ENCODE measurements around the gene MPPED1.

Gene MPPED1

GRCh38 chr22:43411869-43412807 lies at the start of gene MPPED1:
MPPED1 (plus strand) TSS chr22:43412014; CDS start chr22:43424986, 12,972 bp downstream.
- no peaks in the 10 kb centered on the region for H3K36me3 Mint-ChIP-seq (ENCODE audit: low read depth)
- H3K4me3 Mint-ChIP-seq = no peak within 1 kb of the TSS
- H3K4me1 Mint-ChIP-seq (ENCODE audit: low read depth) = no peaks in the 10 kb centered on the region
- H3K27ac Mint-ChIP-seq = no peak within 1 kb of the TSS
- H3K9me3 Mint-ChIP-seq = no peaks in the 10 kb centered on the region
- peaks cover 66% of the 10 kb centered on the region for H3K27me3 Mint-ChIP-seq (ENCODE audit: low read depth)

GRCh38 chr22:43363315-43364168 lies 48.3 kb upstream of the MPPED1 start:
- Mint-ChIP-seq H3K36me3 (ENCODE audit: low read depth) (no peaks in the 10 kb centered on the region), H3K4me3 (no peak overlapping the region), H3K9me3 (no peaks in the 10 kb centered on the region), H3K27me3 (ENCODE audit: low read depth) (peaks cover 19% of the 10 kb centered on the region), H3K27ac (no peak overlapping the region), H3K4me1 (ENCODE audit: low read depth) (no peaks in the 10 kb centered on the region)

GRCh38 chr22:43364169-43364435 lies 47.7 kb upstream of the MPPED1 start:
- no peaks in the 10 kb centered on the region for H3K4me1 Mint-ChIP-seq (ENCODE audit: low read depth)
- no peaks in the 10 kb centered on the region for H3K9me3 Mint-ChIP-seq
- peaks cover 22% of the 10 kb centered on the region for H3K27me3 Mint-ChIP-seq (ENCODE audit: low read depth)
- no peaks in the 10 kb centered on the region for H3K36me3 Mint-ChIP-seq (ENCODE audit: low read depth)
- H3K27ac Mint-ChIP-seq = no peak overlapping the region
- no peak overlapping the region for H3K4me3 Mint-ChIP-seq

DNA sequence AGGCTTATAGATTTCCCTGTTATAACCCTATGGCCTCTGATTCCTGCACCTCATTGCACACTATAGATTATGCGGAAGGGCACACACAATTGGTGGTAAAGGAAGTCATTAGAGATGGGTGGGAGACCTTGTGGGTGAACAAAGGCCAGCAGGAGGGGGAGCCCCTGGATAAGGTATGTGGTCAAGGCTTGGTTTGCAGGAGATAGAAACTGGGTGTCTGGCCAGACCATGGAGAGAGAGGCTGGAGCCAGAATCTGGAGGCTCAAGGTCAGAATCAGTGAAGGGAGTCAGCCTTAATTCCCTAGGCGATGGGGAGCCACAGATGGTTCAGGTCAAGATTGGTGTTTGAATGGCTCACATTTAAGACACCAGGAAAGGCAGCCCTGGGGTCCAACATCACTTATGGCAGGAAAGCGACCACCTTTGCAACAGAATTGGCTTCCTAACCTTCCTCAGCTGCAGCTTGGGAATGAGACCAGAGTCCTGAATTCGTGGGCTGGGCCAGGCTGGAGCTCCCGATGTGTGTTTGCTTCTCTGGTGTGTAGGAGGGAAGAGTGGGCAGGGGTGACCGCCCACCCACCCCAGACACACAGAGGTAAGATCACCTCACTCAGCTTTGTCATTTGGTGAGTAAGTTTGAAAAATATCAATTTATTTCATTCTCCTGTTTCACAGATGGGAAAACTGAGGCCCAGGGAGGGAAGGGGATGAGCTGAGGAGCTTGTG lies 45.9 kb upstream of the MPPED1 start:
- peaks cover 28% of the 10 kb centered on the region for H3K27me3 Mint-ChIP-seq (ENCODE audit: low read depth)
- no peak overlapping the region for H3K4me3 Mint-ChIP-seq
- no peaks in the 10 kb centered on the region for H3K4me1 Mint-ChIP-seq (ENCODE audit: low read depth)
- H3K9me3 Mint-ChIP-seq = no peaks in the 10 kb centered on the region
- H3K27ac Mint-ChIP-seq = no peak overlapping the region
- H3K36me3 Mint-ChIP-seq (ENCODE audit: low read depth) = no peaks in the 10 kb centered on the region

DNA sequence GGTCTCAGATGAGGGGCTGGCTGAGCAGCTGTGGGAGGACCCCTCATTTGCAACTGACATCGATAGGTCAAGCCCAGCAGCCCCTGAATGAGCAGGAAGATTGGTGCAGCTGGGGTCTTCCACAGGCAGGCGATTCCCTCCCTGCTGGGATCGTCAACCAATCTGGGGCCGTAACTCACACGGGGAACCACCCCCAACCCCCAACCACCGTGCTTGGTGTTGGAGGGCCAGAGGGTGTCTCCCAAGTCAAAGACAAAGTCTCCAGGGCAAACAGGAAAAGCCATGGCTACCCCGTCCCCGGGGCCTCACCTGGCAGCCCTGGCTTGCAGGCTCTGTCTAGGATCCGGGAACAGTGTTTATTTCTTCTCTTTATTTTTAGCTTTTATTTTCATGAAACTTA lies 41.8 kb upstream of the MPPED1 start:
- no peaks in the 10 kb centered on the region for H3K36me3 Mint-ChIP-seq (ENCODE audit: low read depth)
- peaks cover 44% of the 10 kb centered on the region for H3K27me3 Mint-ChIP-seq (ENCODE audit: low read depth)
- no peaks in the 10 kb centered on the region for H3K9me3 Mint-ChIP-seq
- no peak overlapping the region for H3K27ac Mint-ChIP-seq
- H3K4me1 Mint-ChIP-seq (ENCODE audit: low read depth) = no peaks in the 10 kb centered on the region
- H3K4me3 Mint-ChIP-seq = no peak overlapping the region

GRCh38 chr22:43375951-43376455 lies 35.8 kb upstream of the MPPED1 start:
- H3K36me3 Mint-ChIP-seq (ENCODE audit: low read depth) = no peaks in the 10 kb centered on the region
- H3K4me3 Mint-ChIP-seq = no peak overlapping the region
- H3K27ac Mint-ChIP-seq = no peak overlapping the region
- H3K9me3 Mint-ChIP-seq = no peaks in the 10 kb centered on the region
- peaks cover 11% of the 10 kb centered on the region for H3K4me1 Mint-ChIP-seq (ENCODE audit: low read depth)
- H3K27me3 Mint-ChIP-seq (ENCODE audit: low read depth) = peaks cover 68% of the 10 kb centered on the region

DNA sequence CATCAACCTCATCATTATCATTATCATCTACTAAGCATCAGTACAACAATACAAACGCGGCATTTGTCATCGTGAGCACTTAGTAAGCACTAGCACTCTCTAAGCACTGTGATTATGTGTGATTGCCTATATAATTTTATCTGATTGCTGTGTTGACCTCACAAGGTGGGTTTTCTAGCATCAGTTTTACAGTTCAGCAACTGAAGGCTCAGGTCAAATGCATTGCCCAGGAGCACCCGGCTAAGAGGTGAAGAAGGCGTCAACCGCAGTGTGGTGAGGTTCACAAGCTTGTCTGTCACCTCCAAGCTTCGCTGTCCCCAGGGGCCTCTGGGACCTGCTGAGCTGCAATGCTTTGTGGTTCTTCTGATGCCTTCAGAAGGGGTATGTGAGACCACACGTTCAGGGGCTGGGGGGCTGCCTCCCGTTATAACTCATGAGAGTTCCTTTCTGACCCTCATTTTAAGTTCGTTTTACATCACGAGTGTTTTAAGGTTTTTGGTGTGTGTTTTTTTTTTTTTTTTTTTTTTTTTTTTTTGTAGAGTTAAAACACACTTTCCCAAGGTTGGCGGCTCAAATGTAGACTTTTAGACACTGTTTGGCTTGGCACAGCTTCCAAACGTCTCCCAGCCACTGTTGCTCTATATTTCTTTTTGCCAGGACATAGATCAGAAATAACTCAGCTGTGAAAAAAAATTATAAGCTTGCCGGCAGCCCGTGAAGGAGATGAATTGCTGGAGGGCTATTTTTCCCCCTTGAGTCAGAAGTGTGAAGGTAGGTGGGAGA lies 34.9 kb upstream of the MPPED1 start:
- Mint-ChIP-seq H3K27ac (no peak overlapping the region), H3K4me3 (no peak overlapping the region), H3K9me3 (no peaks in the 10 kb centered on the region), H3K27me3 (ENCODE audit: low read depth) (peaks cover 69% of the 10 kb centered on the region), H3K4me1 (ENCODE audit: low read depth) (peaks cover 15% of the 10 kb centered on the region), H3K36me3 (ENCODE audit: low read depth) (no peaks in the 10 kb centered on the region)

GRCh38 chr22:43377548-43377895 lies 34.3 kb upstream of the MPPED1 start:
- H3K27me3 Mint-ChIP-seq (ENCODE audit: low read depth) = peaks cover 73% of the 10 kb centered on the region
- H3K4me1 Mint-ChIP-seq (ENCODE audit: low read depth) = peaks cover 15% of the 10 kb centered on the region
- no peaks in the 10 kb centered on the region for H3K9me3 Mint-ChIP-seq
- no peak overlapping the region for H3K27ac Mint-ChIP-seq
- no peak overlapping the region for H3K4me3 Mint-ChIP-seq
- H3K36me3 Mint-ChIP-seq (ENCODE audit: low read depth) = no peaks in the 10 kb centered on the region

- Mint-ChIP-seq H3K4me1 (ENCODE audit: low read depth) (peaks cover 15% of the 10 kb centered on the region), H3K27ac (no peak overlapping the region), H3K27me3 (ENCODE audit: low read depth) (peaks cover 77% of the 10 kb centered on the region), H3K36me3 (ENCODE audit: low read depth) (no peaks in the 10 kb centered on the region), H3K9me3 (no peaks in the 10 kb centered on the region), H3K4me3 (no peak overlapping the region)
These were observed 33.7 kb upstream of the MPPED1 start for GRCh38 chr22:43377896-43378704.

GRCh38 chr22:43381693-43382092 lies 30.1 kb upstream of the MPPED1 start:
- Mint-ChIP-seq H3K36me3 (ENCODE audit: low read depth) (no peaks in the 10 kb centered on the region), H3K9me3 (no peaks in the 10 kb centered on the region)

GRCh38 chr22:43384863-43385262 lies 27.0 kb upstream of the MPPED1 start:
- no peak overlapping the region for H3K27ac Mint-ChIP-seq
- H3K36me3 Mint-ChIP-seq (ENCODE audit: low read depth) = no peaks in the 10 kb centered on the region
- peaks cover 7% of the 10 kb centered on the region for H3K4me1 Mint-ChIP-seq (ENCODE audit: low read depth)
- H3K9me3 Mint-ChIP-seq = no peaks in the 10 kb centered on the region
- H3K4me3 Mint-ChIP-seq = no peak overlapping the region
- H3K27me3 Mint-ChIP-seq (ENCODE audit: low read depth) = peaks cover 53% of the 10 kb centered on the region

More at GRCh38 chr22:43381693-43382092, 30.1 kb upstream of the MPPED1 start:
- Mint-ChIP-seq H3K27ac (no peak overlapping the region), H3K4me1 (ENCODE audit: low read depth) (peaks cover 18% of the 10 kb centered on the region), H3K27me3 (ENCODE audit: low read depth) (peaks cover 70% of the 10 kb centered on the region), H3K4me3 (no peak overlapping the region)

DNA sequence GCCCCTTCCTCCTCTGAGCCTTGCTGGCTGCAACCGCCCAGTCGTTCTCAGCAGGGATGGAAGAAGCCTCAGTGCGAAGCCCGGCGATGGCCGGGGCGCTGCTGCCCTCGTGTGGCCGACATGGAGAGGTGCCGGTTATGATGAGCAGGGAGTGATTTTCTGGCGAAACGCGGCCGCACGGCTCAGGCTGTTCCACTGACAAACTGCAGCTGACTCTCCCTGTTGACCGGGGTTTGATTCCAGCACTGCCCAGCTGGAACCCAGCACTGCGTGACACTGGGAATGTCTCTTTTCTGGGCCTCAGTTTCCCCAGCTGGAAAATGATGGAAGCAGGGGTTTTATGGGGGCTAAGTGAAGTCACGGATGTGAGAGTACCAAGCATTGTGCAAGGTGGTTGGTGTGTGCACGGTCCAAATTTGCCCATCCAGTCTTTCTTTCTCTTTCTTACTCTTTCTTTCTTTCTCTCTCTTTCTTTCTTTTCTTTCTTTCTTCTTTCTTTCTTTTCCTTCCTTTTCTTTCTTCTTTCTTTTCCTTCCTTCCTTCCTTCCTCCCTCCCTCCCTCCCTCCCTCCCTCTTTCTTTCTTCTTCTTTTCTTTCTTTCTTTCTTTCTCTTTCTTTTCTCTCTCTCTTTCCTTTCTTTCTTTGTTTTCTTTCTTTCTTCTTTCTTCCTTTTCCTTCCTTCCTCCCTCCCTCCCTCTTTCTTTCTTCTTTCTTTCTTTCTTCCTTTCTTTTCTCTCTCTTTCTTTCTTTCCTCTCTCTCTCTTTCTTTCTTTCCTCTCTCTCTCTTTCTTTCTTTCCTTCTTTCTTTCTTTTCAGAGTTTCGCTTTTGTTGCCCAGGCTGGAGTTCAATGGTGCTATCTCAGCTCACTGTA lies 25.8 kb upstream of the MPPED1 start:
- no peak overlapping the region for H3K27ac Mint-ChIP-seq

More for the DNA sequence above, 25.8 kb upstream of the MPPED1 start:
- Mint-ChIP-seq H3K36me3 (ENCODE audit: low read depth) (no peaks in the 10 kb centered on the region), H3K4me3 (no peak overlapping the region), H3K27me3 (ENCODE audit: low read depth) (peaks cover 43% of the 10 kb centered on the region), H3K9me3 (no peaks in the 10 kb centered on the region), H3K4me1 (ENCODE audit: low read depth) (peaks cover 7% of the 10 kb centered on the region)
